ENCODE data around the gene UTP25.
A peak's percentile ranks its signal among the peaks of the same experiment; 100 is the strongest.
"Not testable (repeated sequence)": the region's sequence is repeated elsewhere in the genome, so short reads cannot be mapped to it uniquely, and the experiment has no call there.

Gene UTP25, protein sequence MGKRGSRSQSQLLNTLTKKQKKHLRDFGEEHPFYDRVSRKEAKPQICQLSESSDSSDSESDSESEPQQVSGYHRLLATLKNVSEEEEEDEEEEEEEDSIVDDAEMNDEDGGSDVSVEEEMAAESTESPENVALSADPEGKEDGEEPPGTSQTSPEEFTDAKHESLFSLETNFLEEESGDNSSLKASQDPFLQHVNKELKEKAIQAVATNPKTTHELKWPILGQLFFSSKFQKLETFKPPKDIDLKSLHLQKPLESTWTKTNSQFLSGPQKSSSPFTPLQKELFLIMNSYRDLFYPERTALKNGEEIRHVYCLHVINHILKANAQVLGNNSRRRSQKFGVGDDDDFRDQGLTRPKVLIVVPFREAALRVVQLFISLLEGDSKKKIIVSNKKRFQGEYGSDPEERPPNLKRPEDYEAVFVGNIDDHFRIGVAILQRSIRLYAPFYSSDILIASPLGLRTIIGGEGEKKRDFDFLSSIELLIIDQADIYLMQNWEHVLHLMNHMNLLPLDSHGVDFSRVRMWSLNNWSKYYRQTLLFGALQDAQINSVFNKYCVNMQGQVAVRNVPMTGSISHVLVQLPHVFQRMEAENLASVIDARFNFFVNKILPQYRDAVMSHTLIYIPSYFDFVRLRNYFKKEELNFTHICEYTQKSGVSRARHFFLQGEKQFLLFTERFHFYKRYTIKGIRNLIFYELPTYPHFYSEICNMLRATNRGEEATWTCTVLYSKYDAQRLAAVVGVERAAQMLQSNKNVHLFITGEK

DNA sequence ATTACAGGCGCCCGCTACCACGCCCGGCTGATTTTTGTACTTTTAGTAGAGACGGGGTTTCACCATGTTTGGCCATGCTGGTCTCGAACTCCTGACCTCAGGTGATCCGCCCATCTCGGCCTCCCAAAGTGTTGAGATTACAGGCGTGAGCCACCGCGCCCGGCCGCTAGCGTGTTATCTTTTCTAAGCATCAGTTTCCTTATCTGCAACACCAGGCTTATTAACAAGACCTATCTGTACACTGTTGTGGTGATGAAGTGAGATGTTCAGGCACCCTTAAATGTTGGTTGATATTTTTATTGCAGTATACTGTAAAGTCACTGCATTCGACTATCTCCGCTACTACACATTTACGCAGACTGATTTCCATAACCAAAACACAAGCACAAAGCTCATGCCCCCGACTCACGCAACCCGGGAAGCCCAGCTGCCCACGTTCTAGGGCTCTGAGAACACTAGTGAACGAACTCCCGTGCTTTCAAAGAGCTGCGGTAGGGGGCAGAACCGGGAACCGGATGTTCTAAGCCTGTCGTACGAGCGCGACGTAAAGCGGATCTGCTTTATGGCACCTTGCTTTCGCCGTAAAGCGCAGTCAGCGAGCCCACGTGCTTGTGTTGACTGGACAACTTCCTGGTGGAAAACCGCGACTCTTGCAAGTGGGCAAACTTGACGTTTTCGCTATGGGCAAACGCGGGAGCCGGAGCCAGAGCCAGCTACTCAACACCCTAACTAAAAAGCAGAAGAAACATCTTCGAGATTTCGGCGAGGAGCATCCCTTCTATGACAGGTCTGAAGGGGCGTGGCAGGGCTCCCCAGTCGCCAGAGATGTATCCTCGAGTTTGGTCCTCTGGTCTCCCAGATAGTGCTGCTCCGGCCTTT is at the start of gene UTP25:
TSS of gene UTP25 (plus strand) at position 589 of the 879 bp plus-strand sequence. CDS start at position 681, 92 bp downstream.
- peak; percentile 94 for DNase-seq

- no peak for DNase-seq
These were observed 49.7 kb upstream of the UTP25 start for GRCh38 chr1:209778102-209778501.

- DNase-seq = no peak
These were observed 47.5 kb upstream of the UTP25 start for GRCh38 chr1:209780268-209780667.

GRCh38 chr1:209783386-209783785 is 44.4 kb upstream of the UTP25 start:
- no peak for DNase-seq

DNA sequence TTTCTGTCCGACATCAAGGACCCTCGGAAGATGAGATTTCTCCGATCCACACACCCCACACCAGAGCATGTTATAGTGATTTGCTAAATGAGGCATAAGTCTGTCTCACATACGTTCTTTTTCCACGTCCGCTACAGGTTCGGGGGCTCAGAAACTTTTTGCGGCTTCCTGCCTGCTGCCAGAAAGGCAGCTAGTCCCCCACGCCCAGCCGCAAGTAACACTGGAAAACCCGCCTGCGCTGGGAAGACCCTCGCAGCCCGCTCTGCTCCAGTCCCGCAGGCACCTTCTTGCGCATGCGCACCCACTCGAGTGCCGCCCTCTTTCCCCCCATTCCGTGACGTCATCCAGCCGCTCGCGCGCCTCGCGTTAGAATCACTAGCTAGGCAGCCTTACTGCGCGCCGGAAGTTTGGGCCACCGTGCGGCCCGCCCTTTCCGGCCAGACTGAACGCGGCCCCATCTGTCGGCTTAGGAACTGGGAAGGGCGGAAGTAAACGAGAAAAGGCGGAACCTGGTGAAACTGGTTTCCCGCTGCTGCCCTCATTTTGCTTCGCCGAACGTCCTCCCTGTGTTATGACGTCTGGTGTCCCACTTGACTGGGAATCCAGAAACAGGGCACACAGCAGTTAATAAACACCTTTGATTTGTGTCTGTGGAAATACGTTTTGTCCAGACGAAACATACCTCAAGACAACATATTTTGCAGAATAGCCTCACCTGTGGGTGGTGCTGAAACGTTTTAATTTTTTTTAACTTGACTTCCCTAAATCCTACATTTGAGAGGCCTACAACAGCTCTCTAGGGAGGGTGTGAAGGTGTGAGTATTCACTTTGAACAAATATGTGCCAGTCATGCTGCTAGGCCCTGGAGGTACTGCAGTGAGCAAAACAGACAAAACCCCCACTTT is 43.3 kb upstream of the UTP25 start, which contains the start of gene C1orf74:
TSS of gene C1orf74 (minus strand) at position 295 of the 905 bp plus-strand sequence. CDS start 925 bp downstream, outside the sequence.
- DNase-seq = peak; percentile 100

GRCh38 chr1:209785592-209785991 is 42.2 kb upstream of the UTP25 start:
- no peak for DNase-seq

DNA sequence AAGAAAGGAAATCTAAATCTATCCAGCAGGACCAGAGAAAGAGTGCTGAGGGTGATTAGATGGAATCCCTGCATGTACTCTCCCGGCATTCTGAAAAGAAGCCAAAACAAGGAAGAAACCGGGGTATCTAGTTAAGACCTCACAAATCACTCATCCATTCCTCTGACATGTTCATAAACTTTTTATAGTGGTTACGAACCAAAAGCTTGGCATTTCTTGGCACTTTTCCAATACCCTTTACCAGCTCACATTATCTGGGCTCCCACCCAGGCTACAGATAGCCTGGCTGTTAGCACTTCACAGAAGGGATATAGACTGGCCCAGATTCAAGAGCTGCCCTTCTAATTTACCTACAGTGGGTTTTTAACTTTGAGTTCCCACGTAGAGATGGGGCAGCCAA is 41.6 kb upstream of the UTP25 start:
- no peak for DNase-seq

- DNase-seq = no peak
These were observed 40.2 kb upstream of the UTP25 start for GRCh38 chr1:209787551-209787950.

DNA sequence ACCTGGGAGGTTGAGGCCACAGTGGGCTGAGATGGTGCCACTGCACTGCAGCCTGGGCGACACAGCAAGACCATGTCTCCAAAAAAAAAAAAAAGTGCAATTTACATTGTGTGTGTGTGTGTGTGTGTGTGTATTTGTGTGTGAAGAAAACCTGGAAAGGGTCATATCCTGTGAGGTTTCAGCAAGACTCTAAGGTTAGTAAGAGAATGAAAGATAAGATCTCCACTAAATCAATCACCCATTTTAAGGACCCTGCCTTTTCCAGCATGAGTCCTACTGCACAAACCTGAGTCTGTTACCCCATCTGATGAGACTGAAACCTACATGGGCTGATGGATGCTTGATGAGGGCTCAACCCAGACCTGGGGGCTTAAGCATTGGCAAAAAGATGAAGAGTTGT is 38.5 kb upstream of the UTP25 start:
- no peak for DNase-seq

- no peak for DNase-seq
These were observed 37.2 kb upstream of the UTP25 start for GRCh38 chr1:209790286-209791193.

DNA sequence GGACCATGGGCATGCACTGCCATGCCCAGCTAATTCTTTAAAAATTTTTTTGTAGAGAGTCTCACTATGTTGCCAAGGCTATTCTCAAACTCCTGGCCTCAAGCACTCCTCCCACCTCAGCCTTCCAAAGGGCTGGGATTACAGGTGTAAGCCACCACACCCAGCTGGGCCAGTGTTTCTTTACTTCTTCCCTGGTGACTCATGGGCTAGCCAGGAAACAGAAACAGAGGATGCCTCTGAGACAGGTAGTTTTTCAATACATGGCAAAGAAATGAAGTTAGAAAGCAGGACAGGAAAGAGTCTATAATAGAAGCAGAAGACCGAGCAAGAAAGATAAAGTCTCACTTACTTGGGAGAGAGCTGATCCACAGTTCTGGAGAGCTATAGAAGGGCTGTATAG is 35.9 kb upstream of the UTP25 start:
- DNase-seq = no peak

- DNase-seq = not testable (repeated sequence)
These were observed 34.1 kb upstream of the UTP25 start for GRCh38 chr1:209793711-209794110.

- no peak for DNase-seq
These were observed 29.7 kb upstream of the UTP25 start for GRCh38 chr1:209797978-209798639.

DNA sequence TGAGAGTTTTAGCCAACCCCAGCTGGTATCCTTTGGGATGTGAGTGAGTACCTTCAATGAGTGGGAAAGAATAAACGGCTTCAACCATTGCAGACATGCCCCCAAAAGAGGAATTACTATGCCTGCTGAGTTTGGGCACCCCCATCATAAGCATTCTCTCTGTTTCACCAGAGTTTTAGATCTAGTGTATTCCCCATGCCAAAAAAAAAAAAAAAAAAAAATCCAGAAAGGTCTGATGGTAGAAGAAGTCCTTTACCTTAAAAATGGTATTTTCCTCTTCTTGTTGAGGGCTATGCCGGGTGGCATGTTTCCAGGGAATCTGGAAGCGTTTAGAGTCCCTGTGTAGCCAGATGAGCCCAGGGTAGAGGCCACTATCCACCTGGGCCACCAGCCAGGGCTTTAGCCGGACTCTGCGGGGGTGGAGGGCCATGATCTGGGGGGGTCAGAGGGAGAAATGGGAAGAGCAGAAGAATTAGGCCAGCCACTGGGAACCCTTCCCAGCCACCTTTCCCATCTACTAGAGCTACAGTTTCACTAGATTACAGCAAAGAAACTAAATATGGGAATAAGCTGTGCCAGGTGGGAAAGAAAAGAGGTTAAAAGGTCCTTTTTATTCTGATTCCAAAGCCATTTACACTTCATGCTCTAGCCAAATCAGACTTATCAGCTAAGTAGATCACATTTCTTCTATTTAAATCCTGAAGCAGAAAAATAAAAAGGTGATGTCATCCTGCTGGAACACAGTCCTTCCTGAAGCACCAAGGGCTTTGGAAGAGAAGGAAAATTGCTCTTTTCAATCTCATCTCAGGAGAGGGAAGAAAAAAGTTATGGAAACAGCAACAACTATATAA is 26.6 kb upstream of the UTP25 start:
- DNase-seq = no peak

GRCh38 chr1:209802117-209802779 is 25.5 kb upstream of the UTP25 start:
- no peak for DNase-seq

GRCh38 chr1:209802780-209803152 is 25.0 kb upstream of the UTP25 start:
- no peak for DNase-seq

DNA sequence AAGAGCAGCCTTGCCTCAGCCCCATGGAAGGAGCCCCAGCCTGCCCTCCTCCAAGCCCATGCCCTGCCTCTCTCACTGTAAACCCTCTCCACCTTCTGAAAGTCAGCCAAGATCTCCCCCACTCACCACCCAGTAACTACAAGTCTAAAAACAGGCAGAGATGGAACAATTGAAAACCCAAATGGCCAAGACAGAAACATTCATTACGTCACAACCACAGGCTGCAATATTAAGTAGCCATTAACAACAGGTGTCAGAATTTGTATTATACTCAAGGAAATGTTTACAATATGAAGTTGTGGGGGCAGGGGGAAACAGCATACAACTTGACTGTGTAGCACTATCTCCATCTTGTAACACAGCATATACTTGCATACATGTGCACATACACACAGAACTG is 24.2 kb upstream of the UTP25 start:
- DNase-seq = no peak

DNA sequence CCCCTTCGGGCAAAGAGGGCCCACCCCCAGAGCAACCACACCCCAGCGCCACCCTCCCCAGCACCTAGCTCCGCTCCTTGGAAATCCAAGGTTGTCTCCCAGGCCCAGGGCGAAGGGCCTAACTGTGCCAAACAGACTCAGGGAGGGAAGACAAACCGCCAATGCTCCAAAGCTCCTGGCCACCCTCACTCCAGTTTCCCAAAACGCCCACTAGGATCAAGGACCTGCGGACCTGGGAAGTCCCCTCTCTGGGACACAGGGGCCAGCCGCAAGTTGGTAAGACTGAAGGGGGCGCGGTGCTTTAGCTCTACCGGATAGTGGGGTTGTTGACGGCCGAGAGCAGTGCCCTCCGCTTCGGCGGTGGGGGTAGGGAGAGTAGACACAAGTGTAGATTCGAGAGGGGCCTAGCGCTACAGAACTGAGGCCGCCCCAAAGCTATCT is 22.4 kb upstream of the UTP25 start:
- no peak for DNase-seq

Data from stimulated activated CD4-positive, alpha-beta T cell treated with anti-CD3 and anti-CD28 coated beads, Interleukin-4, amount 100 ng/mL, for 24 hours (primary cell).